Measurements from ENCODE around the gene CSAG2.
"Not testable (repeated sequence)": the region's sequence is repeated elsewhere in the genome, so short reads cannot be mapped to it uniquely, and the experiment has no call there.

The CSAG2 gene

GRCh38 chrX:152709173-152709572 is at the start of gene CSAG2:
CSAG2 (minus strand) TSS chrX:152709273; CDS start chrX:152709112, 161 bp downstream.
- DNase-seq (ENCODE audit: low read depth); H3K4me3 ChIP-seq (ENCODE audit: low read depth, low read length): not testable (repeated sequence)

- H3K4me3 ChIP-seq (ENCODE audit: low read depth, low read length); DNase-seq (ENCODE audit: low read depth): not testable (repeated sequence)
Observed at GRCh38 chrX:152754871-152755270, 45.8 kb upstream of the CSAG2 start.

GRCh38 chrX:152753686-152754650 is 44.9 kb upstream of the CSAG2 start, which contains the start of gene MAGEA2:
MAGEA2 (minus strand) TSS chrX:152753842; CDS start chrX:152751363, 2,479 bp downstream.
- H3K4me3 ChIP-seq (ENCODE audit: low read depth, low read length); DNase-seq (ENCODE audit: low read depth): not testable (repeated sequence)

GRCh38 chrX:152738560-152738959 is 29.5 kb upstream of the CSAG2 start:
- no peak for TF ChIP-seq CTCF (IDR thresholded peaks at IDR 0.05; ENCODE audit: insufficient read depth, low read depth, low read length, missing control alignments)
- no peak for DNase-seq (ENCODE audit: low read depth)
- H3K4me3 ChIP-seq (ENCODE audit: low read depth, low read length): no peak overlapping the region

GRCh38 chrX:152736528-152736927 is 27.5 kb upstream of the CSAG2 start:
- not testable (repeated sequence) for H3K4me3 ChIP-seq (ENCODE audit: low read depth, low read length); DNase-seq (ENCODE audit: low read depth)

- no peak for DNase-seq (ENCODE audit: low read depth)
- no peak for TF ChIP-seq CTCF (IDR thresholded peaks at IDR 0.05; ENCODE audit: insufficient read depth, low read depth, low read length, missing control alignments)
- no peak overlapping the region for H3K4me3 ChIP-seq (ENCODE audit: low read depth, low read length)
Observed at GRCh38 chrX:152735860-152736511, 26.9 kb upstream of the CSAG2 start.

GRCh38 chrX:152735101-152735500 is 26.0 kb upstream of the CSAG2 start:
- DNase-seq (ENCODE audit: low read depth): no peak
- no peak overlapping the region for H3K4me3 ChIP-seq (ENCODE audit: low read depth, low read length)
- TF ChIP-seq CTCF (IDR thresholded peaks at IDR 0.05; ENCODE audit: insufficient read depth, low read depth, low read length, missing control alignments): no peak

GRCh38 chrX:152734143-152734858 is 25.2 kb upstream of the CSAG2 start:
- DNase-seq (ENCODE audit: low read depth); H3K4me3 ChIP-seq (ENCODE audit: low read depth, low read length): not testable (repeated sequence)

GRCh38 chrX:152733261-152733975 is 24.3 kb upstream of the CSAG2 start, which contains the start of the genes CSAG1 and MAGEA12:
CSAG1 (minus strand) TSS chrX:152733721; CDS start chrX:152732460, 1,261 bp downstream.
MAGEA12 (plus strand) TSS chrX:152733757; CDS start chrX:152736162, 2,405 bp downstream.
- DNase-seq (ENCODE audit: low read depth): no peak
- no peak for TF ChIP-seq CTCF (IDR thresholded peaks at IDR 0.05; ENCODE audit: insufficient read depth, low read depth, low read length, missing control alignments)
- no peak within 1 kb of the TSS for H3K4me3 ChIP-seq (ENCODE audit: low read depth, low read length)

All from GM12865 (cell line).